GM11168 (cell line): ENCODE results near the gene SLAMF8.

Experiments used
- in situ Hi-C: fragments of 300-500 bp; cut with MboI; formaldehyde crosslinking; loops from one replicate; pipeline ENCODE4 v1.12.0; 2022; ENCODE audit warnings: low sequenced_read_pairs; ENCODE audit not compliant: unreplicated experiment

The SLAMF8 gene

GRCh38 chr1:159815926-159816325, 10.7 kb upstream of the SLAMF8 start:
- in situ Hi-C loops: no loop called here

GRCh38 chr1:159817276-159818041, 9.2 kb upstream of the SLAMF8 start:
- in situ Hi-C loops: no loop called here

- in situ Hi-C loops: no loop called here
Observed at GRCh38 chr1:159821171-159821867, 5.4 kb upstream of the SLAMF8 start.

GRCh38 chr1:159823406-159823805, 3.3 kb upstream of the SLAMF8 start:
- in situ Hi-C loops: no loop called here

GRCh38 chr1:159825564-159825963, 1.1 kb upstream of the SLAMF8 start:
- in situ Hi-C loops: no loop called here

GRCh38 chr1:159827102-159827490, 423 bp downstream of the SLAMF8 start:
- in situ Hi-C loops: no loop called here

GRCh38 chr1:159827549-159827948, 876 bp downstream of the SLAMF8 start:
- in situ Hi-C loops: no loop called here

GRCh38 chr1:159828176-159828575, 1.5 kb downstream of the SLAMF8 start:
- in situ Hi-C loops: no loop called here

- in situ Hi-C loops: no loop called here
Observed at GRCh38 chr1:159828581-159829272, 2.1 kb downstream of the SLAMF8 start.

GRCh38 chr1:159829273-159829634, 2.6 kb downstream of the SLAMF8 start:
- in situ Hi-C loops: no loop called here

GRCh38 chr1:159829822-159830465, 3.3 kb downstream of the SLAMF8 start:
- in situ Hi-C loops: no loop called here

GRCh38 chr1:159830722-159831121, 4.0 kb downstream of the SLAMF8 start:
- in situ Hi-C loops: no loop called here

- in situ Hi-C loops: no loop called here
Observed at GRCh38 chr1:159831412-159832141, 4.9 kb downstream of the SLAMF8 start.

GRCh38 chr1:159832309-159832708, 5.6 kb downstream of the SLAMF8 start:
- in situ Hi-C loops: no loop called here

GRCh38 chr1:159835356-159835755, 8.7 kb downstream of the SLAMF8 start:
- in situ Hi-C loops: no loop called here

- in situ Hi-C loops: no loop called here
Observed at GRCh38 chr1:159835862-159836525, 9.3 kb downstream of the SLAMF8 start.

- in situ Hi-C loops: no loop called here
Observed at GRCh38 chr1:159838715-159839114, 12.0 kb downstream of the SLAMF8 start.

GRCh38 chr1:159839116-159839849, 12.6 kb downstream of the SLAMF8 start:
- in situ Hi-C loops: no loop called here

- in situ Hi-C loops: no loop called here
Observed at GRCh38 chr1:159841749-159842148, 15.1 kb downstream of the SLAMF8 start.
